Tibial nerve (tissue), 4 donors: ENCODE results near the gene RIPOR3.

Source experiments
- CTCF ChIP-seq, 5 experiments: fragments of 200-600 bp in 3 of 5; fragments of 450-650 bp in 2 of 5; sonication (generic) in 3 of 5; IDR thresholded peaks; one replicate each; pipeline ENCODE4 v1.5.1; 2016 to 2019; ENCODE audit warnings: antibody characterized with exemption in 5 of 5, mild to moderate bottlenecking in 3 of 5, moderate library complexity in 2 of 5
- EP300 ChIP-seq, 2 donors: sonication (generic); formaldehyde crosslinking; IDR thresholded peaks; one replicate each; pipeline ENCODE4 v1.6.1; 2017; ENCODE audit warnings: antibody characterized with exemption in 2 of 2, mild to moderate bottlenecking in 1 of 2
- POLR2A ChIP-seq, 2 donors: fragments of 450-650 bp; IDR thresholded peaks; one replicate each; pipeline ENCODE4 v1.6.1; 2017; ENCODE audit warnings: antibody characterized with exemption in 2 of 2, mild to moderate bottlenecking in 2 of 2, moderate library complexity in 2 of 2

GRCh38 chr20:50604451-50604850 lies 86.9 kb downstream of the RIPOR3 start:
- TF ChIP-seq CTCF (IDR thresholded peaks at IDR 0.05) = no peak
- no peak for TF ChIP-seq POLR2A (IDR thresholded peaks at IDR 0.05)
- TF ChIP-seq EP300 (IDR thresholded peaks at IDR 0.05) = no peak
